H1 (cell line): ENCODE results near the gene PRIMPOL. TPM values are rescaled to one million over a fixed set of nuclear protein-coding genes. Genes with fewer than 3 reads are reported as not detected.

Experiments used
- CTCF ChIA-PET: fragments of 300-600 bp; sonication (Branson Sonifier 250); formaldehyde crosslinking; loops from one replicate; lab custom pipeline; 2021; ENCODE audit not compliant: partially characterized antibody; lab: Charles Lee
- POLR2A ChIA-PET: fragments of 300-600 bp; sonication (Branson Sonifier 250); formaldehyde crosslinking; loops from one replicate; lab custom pipeline; 2021; ENCODE audit warnings: inconsistent platforms; ENCODE audit not compliant: partially characterized antibody; lab: Charles Lee
- DNase-seq, 2 experiments: peaks; one replicate each; pipeline versions ENCODE4 v3.0.0 to v3.0.0-alpha.2; 2010 to 2022; ENCODE audit warnings: low spot score in 2 of 2, low read depth in 1 of 2, mixed read lengths in 1 of 2
- FAIRE-seq: peaks from 2 replicates; lab custom pipeline; 2011; peaks lifted over from hg19 to GRCh38; lab: Jason Lieb, UNC
- H2AFZ ChIP-seq: 2 replicates; pipeline ENCODE4 v1.8.1; 2012; ENCODE audit warnings: low read length, inconsistent platforms
- H2AK5ac ChIP-seq: 2 replicates; pipeline ENCODE4 v1.6.1; 2013; ENCODE audit warnings: low read depth, low read length
- H2BK120ac ChIP-seq: replicated peaks from 2 replicates; pipeline ENCODE3; 2013; ENCODE audit warnings: low read depth, low read length, inconsistent platforms
- H2BK12ac ChIP-seq: 2 replicates; pipeline ENCODE4 v1.6.1; 2013; ENCODE audit warnings: low read depth, low read length
- H2BK15ac ChIP-seq: 2 replicates; pipeline ENCODE4 v1.6.1; 2013; ENCODE audit warnings: low read length
- H2BK20ac ChIP-seq: 2 replicates; pipeline ENCODE4 v1.6.1; 2013; ENCODE audit warnings: low read length
- H2BK5ac ChIP-seq: 2 replicates; pipeline ENCODE4 v1.6.1; 2013; ENCODE audit warnings: low read depth, low read length
- H3K14ac ChIP-seq: 2 replicates; pipeline ENCODE4 v1.6.1; 2013; ENCODE audit warnings: inconsistent platforms; ENCODE audit not compliant: insufficient read length
- H3K18ac ChIP-seq: 2 replicates; pipeline ENCODE4 v1.6.1; 2013; ENCODE audit warnings: low read length; ENCODE audit errors: extremely low read depth
- H3K23ac ChIP-seq: 2 replicates; pipeline ENCODE4 v1.6.1; 2013; ENCODE audit warnings: inconsistent platforms; ENCODE audit not compliant: insufficient read length
- H3K23me2 ChIP-seq: 2 replicates; pipeline ENCODE4 v1.6.1; 2013; ENCODE audit warnings: low read depth, low read length
- H3K27ac ChIP-seq: 2 replicates; pipeline ENCODE4 v1.6.1; 2011; ENCODE audit warnings: low read depth, low read length, inconsistent platforms
- H3K27me3 ChIP-seq, 4 experiments: replicated peaks in 1 of 4; 1 replicate in 1 of 4; 2 replicates in 3 of 4; pipeline versions ENCODE4 v1.6.1 to v1.8.1; 2011 to 2013; ENCODE audit warnings: low read length in 3 of 4, mild to moderate bottlenecking in 3 of 4, inconsistent platforms in 2 of 4, mixed read lengths in 2 of 4, moderate library complexity in 1 of 4; ENCODE audit not compliant: control insufficient read depth in 3 of 4, insufficient read depth in 3 of 4; ENCODE audit errors: extremely low read depth in 1 of 4
- H3K36me3 ChIP-seq, 4 experiments: 2 replicates each; pipeline versions ENCODE4 v1.6.1 to v1.8.1; 2011 to 2013; ENCODE audit warnings: mild to moderate bottlenecking in 4 of 4, low read length in 3 of 4, moderate library complexity in 2 of 4, control low read depth in 1 of 4, inconsistent platforms in 1 of 4; ENCODE audit not compliant: insufficient read depth in 4 of 4, control insufficient read depth in 2 of 4
- H3K4ac ChIP-seq: replicated peaks from 2 replicates; pipeline ENCODE3; 2013; ENCODE audit warnings: low read length, low read depth, mixed read lengths, inconsistent platforms; ENCODE audit not compliant: insufficient read length
- H3K4me1 ChIP-seq, 4 experiments: replicated peaks in 1 of 4; 1 replicate in 1 of 4; 2 replicates in 3 of 4; pipeline versions ENCODE4 v1.6.1 to v1.8.1; 2011 to 2013; ENCODE audit warnings: low read length in 3 of 4, inconsistent platforms in 2 of 4, mixed read lengths in 1 of 4; ENCODE audit not compliant: insufficient read depth in 4 of 4, control insufficient read depth in 3 of 4
- H3K4me2 ChIP-seq, 2 experiments: 2 replicates each; pipeline versions ENCODE4 v1.6.1 to v1.8.1; 2011 to 2013; ENCODE audit warnings: low read depth in 2 of 2, low read length in 2 of 2, control low read depth in 1 of 2, inconsistent platforms in 1 of 2, mild to moderate bottlenecking in 1 of 2; ENCODE audit not compliant: insufficient read depth in 1 of 2
- H3K4me3 ChIP-seq, 4 experiments: fragments of 200-600, 300-600 bp in 1 of 4; sonication (generic), shearing (Covaris generic), sonication (Bioruptor Twin) in 1 of 4; 2 replicates each; pipeline versions ENCODE4 v1.5.1 to v1.8.1; 2011 to 2016; ENCODE audit warnings: low read length in 4 of 4, low read depth in 3 of 4, control low read depth in 2 of 4, inconsistent platforms in 2 of 4, mild to moderate bottlenecking in 2 of 4, mixed read lengths in 1 of 4, moderate library complexity in 1 of 4; ENCODE audit not compliant: insufficient read depth in 2 of 4; ENCODE audit errors: extremely low read depth in 1 of 4
- H3K56ac ChIP-seq: replicated peaks from 2 replicates; pipeline ENCODE3; 2013; ENCODE audit warnings: low read depth, mild to moderate bottlenecking, mixed read lengths, low read length, inconsistent platforms; ENCODE audit not compliant: insufficient read length
- H3K79me1 ChIP-seq: 2 replicates; pipeline ENCODE4 v1.6.1; 2013; ENCODE audit warnings: low read depth, low read length, control low read depth
- H3K79me2 ChIP-seq, 2 experiments: 2 replicates each; pipeline versions ENCODE4 v1.6.1 to v1.8.1; 2012 to 2013; ENCODE audit warnings: low read length in 2 of 2, mild to moderate bottlenecking in 2 of 2, inconsistent platforms in 1 of 2; ENCODE audit not compliant: insufficient read depth in 2 of 2, control insufficient read depth in 1 of 2
- H3K9ac ChIP-seq, 4 experiments: replicated peaks in 1 of 4; 1 replicate in 1 of 4; 2 replicates in 3 of 4; pipeline versions ENCODE4 v1.6.1 to v1.8.1; 2011 to 2013; ENCODE audit warnings: low read depth in 3 of 4, low read length in 3 of 4, control low read depth in 2 of 4, mild to moderate bottlenecking in 2 of 4, moderate library complexity in 2 of 4, inconsistent platforms in 1 of 4; ENCODE audit errors: extremely low read depth in 1 of 4
- H3K9me3 ChIP-seq, 2 experiments: 2 replicates each; pipeline versions ENCODE4 v1.6.1 to v1.8.1; 2012 to 2013; ENCODE audit warnings: mild to moderate bottlenecking in 2 of 2, moderate library complexity in 2 of 2, control low read depth in 1 of 2, inconsistent platforms in 1 of 2, low read depth in 1 of 2, low read length in 1 of 2, mixed read lengths in 1 of 2; ENCODE audit not compliant: insufficient read depth in 2 of 2
- H4K20me1 ChIP-seq, 2 experiments: replicated peaks in 1 of 2; 2 replicates each; pipeline versions ENCODE3 to v1.8.1; 2011 to 2013; ENCODE audit warnings: inconsistent platforms in 2 of 2, low read length in 2 of 2, mild to moderate bottlenecking in 1 of 2; ENCODE audit not compliant: insufficient read depth in 2 of 2, control insufficient read depth in 1 of 2
- H4K5ac ChIP-seq: 2 replicates; pipeline ENCODE4 v1.6.1; 2013; ENCODE audit warnings: low read length, low read depth, mixed read lengths, inconsistent platforms; ENCODE audit not compliant: insufficient read length
- H4K8ac ChIP-seq: 2 replicates; pipeline ENCODE4 v1.8.0; 2013; ENCODE audit warnings: mild to moderate bottlenecking, moderate library complexity, low read length, inconsistent platforms; ENCODE audit not compliant: insufficient read depth; ENCODE audit errors: extremely low read depth
- H4K91ac ChIP-seq: replicated peaks from 2 replicates; pipeline ENCODE3; 2013; ENCODE audit warnings: low read length, mixed read lengths, inconsistent platforms; ENCODE audit not compliant: insufficient read length
- HDAC2 ChIP-seq, 2 experiments: fragments of 300-600 bp in 1 of 2; sonication (generic) in 1 of 2; IDR thresholded peaks; 2 replicates each; pipeline ENCODE4 v1.6.1; 2011 to 2012; ENCODE audit warnings: low read depth in 2 of 2, low read length in 2 of 2, mild to moderate bottlenecking in 2 of 2, moderate library complexity in 2 of 2, borderline replicate concordance in 1 of 2, inconsistent platforms in 1 of 2
- JUND ChIP-seq: IDR thresholded peaks from 2 replicates; pipeline ENCODE4 v1.6.1; 2011; ENCODE audit warnings: mild to moderate bottlenecking, improper control_type of control experiment, low read length
- SIX5 ChIP-seq: IDR thresholded peaks from 2 replicates; pipeline ENCODE4 v1.6.1; 2011; ENCODE audit warnings: mild to moderate bottlenecking, low read depth, low read length
- SP4 ChIP-seq: IDR thresholded peaks from 2 replicates; pipeline ENCODE4 v1.6.1; 2012; ENCODE audit warnings: low read length, inconsistent platforms
- WGBS, 2 experiments: shearing (Covaris generic) in 1 of 2; methylation state at CpG; one replicate each; pipeline versions ENCODE4 v1.1.6 to v1.1.7; 2013 to 2015; ENCODE audit warnings: low lambda C conversion rate in 2 of 2, mixed read lengths in 2 of 2, inconsistent platforms in 1 of 2, low coverage in 1 of 2, missing lambda C conversion rate in 1 of 2; ENCODE audit not compliant: insufficient replicate concordance in 2 of 2, insufficient coverage in 1 of 2, insufficient read length in 1 of 2; ENCODE audit errors: extremely low coverage in 1 of 2, missing lambda C conversion rate in 1 of 2; 5-methylcytosine and 5-hydroxymethylcytosine counted together
- polyA plus RNA-seq, 7 experiments: library from polyadenylated mRNA; depleted of rRNA in 3 of 7; stranded (reverse) in 5 of 7; unstranded in 2 of 7; fragments of >200 nt in 5 of 7; fragments of 200-250 nt in 2 of 7; gene quantifications; 1 replicate in 5 of 7; 2 replicates in 1 of 7; 4 replicates in 1 of 7; pipeline versions ENCODE4 v1.2.1 to v1.2.3, GENCODE V29; 2011 to 2013; ENCODE audit warnings: missing spikeins in 2 of 7, mixed read lengths in 2 of 7
- total RNA-seq: library from RNA; stranded (reverse); fragmentation: NEBNext Ultra II Directional; extraction: Animal tissue kit (Norgen Biotek cat#: 25700); gene quantifications from 2 replicates; pipeline ENCODE4 v1.2.1, GENCODE V29; 2021

Gene PRIMPOL
- total and polyA plus RNA-seq, 2 of the 8 experiments (the other 6 are each of a cell fraction or from before 2014, with no cell fraction given): 4.4 to 6.7 TPM

DNA sequence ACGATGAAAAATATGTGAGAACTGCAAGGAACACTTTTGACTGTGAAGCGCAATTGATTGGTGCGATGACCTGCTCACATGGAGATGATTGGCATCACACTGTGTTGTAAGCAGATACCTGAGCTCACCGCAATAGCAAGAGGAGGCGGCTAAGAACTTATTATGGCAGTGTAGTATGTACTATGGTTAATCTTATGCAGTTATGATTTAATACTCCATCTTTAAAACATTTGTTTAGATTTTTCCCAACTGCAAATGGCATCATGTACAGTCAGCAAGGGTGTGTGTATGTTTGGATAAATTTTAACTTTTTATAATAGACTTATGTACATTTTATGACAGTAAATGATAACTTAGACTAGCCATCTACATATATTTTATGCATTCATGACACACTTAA, 25.5 kb downstream of the PRIMPOL start:
- Histone ChIP-seq H3K4me1 (no peaks in the 10 kb centered on the region), H3K9ac (no peak overlapping the region), H3K4ac (no peak overlapping the region), H3K18ac (no peak overlapping the region), H3K23ac (no peak overlapping the region), H3K14ac (no peak overlapping the region), H3K4me2 (no peak overlapping the region), H3K56ac (no peak overlapping the region), H3K79me2 (no peaks in the 10 kb centered on the region), H3K79me1 (no peaks in the 10 kb centered on the region), H3K23me2 (no peaks in the 10 kb centered on the region; the same call in 1 of the 2 replicates), H3K4me3 (no peak overlapping the region), H4K8ac (no peak overlapping the region), H3K9me3 (peaks cover 0 to 7% of the 10 kb centered on the region in 2 experiments; a peak in 2 of 4 replicates), H2BK15ac (no peak overlapping the region), H2BK12ac (no peak overlapping the region), H2AFZ (no peak overlapping the region), H2BK5ac (no peak overlapping the region), H4K5ac (no peak overlapping the region), H3K27me3 (no peaks in the 10 kb centered on the region), H2AK5ac (no peak overlapping the region), H2BK120ac (no peak overlapping the region), H2BK20ac (no peak overlapping the region), H3K36me3 (peaks cover 0 to 3% (median 0%) of the 10 kb centered on the region in 4 experiments; a peak in 1 of 8 replicates), H4K91ac (no peak overlapping the region), H3K27ac (no peak overlapping the region), H4K20me1 (no peaks in the 10 kb centered on the region)
- DNase-seq (no peak), FAIRE-seq (no peak)
- ChIA-PET POLR2A (no interaction called here), CTCF (no interaction called here)
- WGBS, 2 experiments: 92% methylated on average over 5 of the region's 5 CpGs; no CpG with 5 or more reads in 1 of the 2 experiments
- TF ChIP-seq SP4 (no peak), JUND (no peak), HDAC2 (IDR thresholded peaks at IDR 0.05; ENCODE audit: borderline replicate concordance in 1 of 2, low read depth in 2 of 2, low read length in 2 of 2) (no peak), SIX5 (no peak)
